Gastrocnemius medialis (tissue), 4 donors: ENCODE measurements around the gene TAS2R13. TPM values are rescaled to one million over a fixed set of nuclear protein-coding genes. Genes with fewer than 3 reads are reported as not detected.

ENCODE experiments used
- ATAC-seq, 2 donors: fragments of 150-250 bp; one replicate each; pipeline ENCODE4 v1.9.1; 2016
- DNase-seq, 2 donors: peaks; one replicate each; pipeline ENCODE4 v3.0.0-alpha.2; 2019
- H3K27ac ChIP-seq, 4 donors: fragments of 200-600 bp; sonication (generic); 1 replicate in 1 of 4; 2 replicates in 3 of 4; pipeline ENCODE4 v1.5.1; 2016 to 2018; ENCODE audit warnings: mild to moderate bottlenecking in 2 of 4, moderate library complexity in 1 of 4
- H3K27me3 ChIP-seq, 3 donors: fragments of 200-600 bp; sonication (generic) in 2 of 3; 1 replicate in 1 of 3; 2 replicates in 2 of 3; pipeline versions ENCODE4 v1.5.1 to v1.6.0; 2016 to 2019; ENCODE audit warnings: mild to moderate bottlenecking in 1 of 3, moderate library complexity in 1 of 3
- H3K36me3 ChIP-seq, 2 donors: fragments of 200-600 bp; sonication (generic) in 1 of 2; one replicate each; pipeline ENCODE4 v1.5.1; 2017 to 2018
- H3K4me1 ChIP-seq, 2 donors: fragments of 200-600 bp; sonication (generic) in 1 of 2; one replicate each; pipeline ENCODE4 v1.5.1; 2016 to 2017; ENCODE audit warnings: mild to moderate bottlenecking in 2 of 2
- H3K4me3 ChIP-seq, 4 donors: fragments of 200-600 bp; sonication (generic) in 3 of 4; 1 replicate in 1 of 4; 2 replicates in 3 of 4; pipeline ENCODE4 v1.5.1; 2016 to 2019; ENCODE audit warnings: mild to moderate bottlenecking in 2 of 4
- H3K9me3 ChIP-seq, 3 donors: fragments of 200-600 bp; sonication (generic) in 2 of 3; 1 replicate in 1 of 3; 2 replicates in 2 of 3; pipeline ENCODE4 v1.5.1; 2016 to 2019
- POLR2A ChIP-seq, 2 donors: fragments of 450-650 bp; IDR thresholded peaks; one replicate each; pipeline ENCODE4 v1.6.1; 2017; ENCODE audit warnings: antibody characterized with exemption in 2 of 2, mild to moderate bottlenecking in 2 of 2, moderate library complexity in 2 of 2
- in situ Hi-C, 4 donors: fragments of 200-750 bp; cut with MboI; loops; one replicate each; pipeline versions ENCODE4 v1.15.0 to v1.8.0; 2017; ENCODE audit warnings: low sequenced_read_pairs in 4 of 4
- intact Hi-C: fragments of 100-400 bp; cut with DNase I; formaldehyde crosslinking; loops from one replicate; pipeline ENCODE4 v1.15.1; 2023; ENCODE audit warnings: low total_unique reads
- total RNA-seq, 4 donors: library from RNA; depleted of rRNA; stranded (reverse); fragments of >200 nt; gene quantifications; one replicate each; pipeline versions ENCODE4 v1.1.0 to v1.2.3, GENCODE V29; 2016
- TF ChIP-seq, protein P1 (sequence below), 5 experiments: fragments of 450-650 bp in 3 of 5; fragments of 200-600 bp in 2 of 5; sonication (generic) in 2 of 5; IDR thresholded peaks in 4 of 5; conservative IDR thresholded peaks in 1 of 5; 1 replicate in 4 of 5; 2 replicates in 1 of 5; pipeline ENCODE4 v1.5.1; 2016 to 2019; ENCODE audit warnings: antibody characterized with exemption in 5 of 5, mild to moderate bottlenecking in 3 of 5, moderate library complexity in 3 of 5

TAS2R13 gene
- total RNA-seq, 4 donors from 2014 or later = 0.26 to 3.8 TPM; not detected in 2

DNA sequence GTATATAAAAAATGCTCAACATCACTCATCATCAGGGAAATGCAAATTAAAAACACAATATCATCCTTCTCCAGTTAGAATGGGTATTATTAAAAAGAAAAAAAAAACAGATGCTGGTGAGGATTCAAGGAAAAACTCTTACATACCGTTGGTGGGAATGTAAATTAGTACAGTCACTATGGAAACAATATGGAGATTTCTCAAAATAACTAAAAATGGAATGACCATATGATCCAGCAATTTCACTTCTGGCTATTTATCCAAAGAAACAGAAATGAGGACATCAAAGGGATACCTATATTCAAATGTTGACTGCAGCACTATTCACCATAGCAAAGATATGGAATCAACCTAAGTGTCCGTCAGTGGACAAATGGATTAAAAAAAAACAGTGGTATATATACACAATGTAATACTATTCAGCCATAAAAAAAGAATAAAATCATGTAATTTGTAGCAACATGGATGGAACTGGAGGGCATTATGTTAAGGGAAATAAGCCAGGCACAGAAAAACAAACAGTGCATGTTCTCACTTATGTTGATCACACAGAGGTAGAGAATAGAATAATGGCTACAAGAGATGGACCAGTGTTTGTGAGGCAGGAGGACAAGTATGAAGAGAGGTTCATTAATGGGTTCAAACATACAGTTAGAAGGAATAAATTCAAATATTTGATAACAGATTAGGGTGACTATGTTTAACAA lies 45.7 kb downstream of the TAS2R13 start:
- DNase-seq = no peak
- no peaks in the 10 kb centered on the region for H3K27me3 ChIP-seq
- in situ Hi-C loops (no loop called here), intact Hi-C loops (no loop called here)
- H3K4me1 ChIP-seq = no peaks in the 10 kb centered on the region
- H3K4me3 ChIP-seq = no peak overlapping the region
- no peak for ATAC-seq
- no peaks in the 10 kb centered on the region for H3K36me3 ChIP-seq
- H3K27ac ChIP-seq = no peak overlapping the region
- TF ChIP-seq, protein P1, sequence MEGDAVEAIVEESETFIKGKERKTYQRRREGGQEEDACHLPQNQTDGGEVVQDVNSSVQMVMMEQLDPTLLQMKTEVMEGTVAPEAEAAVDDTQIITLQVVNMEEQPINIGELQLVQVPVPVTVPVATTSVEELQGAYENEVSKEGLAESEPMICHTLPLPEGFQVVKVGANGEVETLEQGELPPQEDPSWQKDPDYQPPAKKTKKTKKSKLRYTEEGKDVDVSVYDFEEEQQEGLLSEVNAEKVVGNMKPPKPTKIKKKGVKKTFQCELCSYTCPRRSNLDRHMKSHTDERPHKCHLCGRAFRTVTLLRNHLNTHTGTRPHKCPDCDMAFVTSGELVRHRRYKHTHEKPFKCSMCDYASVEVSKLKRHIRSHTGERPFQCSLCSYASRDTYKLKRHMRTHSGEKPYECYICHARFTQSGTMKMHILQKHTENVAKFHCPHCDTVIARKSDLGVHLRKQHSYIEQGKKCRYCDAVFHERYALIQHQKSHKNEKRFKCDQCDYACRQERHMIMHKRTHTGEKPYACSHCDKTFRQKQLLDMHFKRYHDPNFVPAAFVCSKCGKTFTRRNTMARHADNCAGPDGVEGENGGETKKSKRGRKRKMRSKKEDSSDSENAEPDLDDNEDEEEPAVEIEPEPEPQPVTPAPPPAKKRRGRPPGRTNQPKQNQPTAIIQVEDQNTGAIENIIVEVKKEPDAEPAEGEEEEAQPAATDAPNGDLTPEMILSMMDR (IDR thresholded peaks at IDR 0.05 in 4 of 5, conservative IDR thresholded peaks at IDR 0.05 in 1 of 5) = no peak
- no peak for TF ChIP-seq POLR2A (IDR thresholded peaks at IDR 0.05)
- no peaks in the 10 kb centered on the region for H3K9me3 ChIP-seq

DNA sequence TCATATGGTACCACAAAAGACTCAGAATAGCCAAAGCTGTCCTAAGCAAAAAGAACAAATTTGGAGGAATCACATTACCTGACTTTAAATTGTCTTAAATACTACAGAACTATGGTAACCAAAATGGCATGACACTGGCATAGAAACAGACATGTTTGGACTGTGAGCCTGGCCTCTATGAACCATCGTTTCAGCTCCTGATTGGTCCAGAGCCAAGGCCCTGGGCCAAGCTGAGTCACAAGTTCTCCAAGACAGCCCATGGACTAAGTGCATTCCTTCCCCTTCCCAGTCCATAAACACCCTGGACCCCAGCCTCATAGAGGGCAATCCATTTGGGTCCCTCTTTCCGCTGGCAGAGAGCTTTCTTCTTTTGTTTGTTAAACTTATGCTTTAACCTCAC lies 48.0 kb downstream of the TAS2R13 start:
- ATAC-seq (no peak), DNase-seq (no peak)
- no peak overlapping the region for H3K27ac ChIP-seq
- H3K27me3 ChIP-seq = no peaks in the 10 kb centered on the region
- TF ChIP-seq, protein P1 (IDR thresholded peaks at IDR 0.05 in 4 of 5, conservative IDR thresholded peaks at IDR 0.05 in 1 of 5) = no peak
- in situ Hi-C loops = no loop called here
- no peaks in the 10 kb centered on the region for H3K9me3 ChIP-seq
- no peak overlapping the region for H3K4me3 ChIP-seq
- H3K4me1 ChIP-seq = no peaks in the 10 kb centered on the region
- intact Hi-C loops = no loop called here
- H3K36me3 ChIP-seq = no peaks in the 10 kb centered on the region

Other genes with a start within 250 kb of the TAS2R13 start
- gene STYK1, start 235.5 kb downstream of the TAS2R13 start, total RNA-seq = under 1 TPM in 1 of 4 donors, not detected in 3; 0.12 TPM
- 1,000 to 10,000 TPM; 3,451 to 6,393 (median 4,786) TPM for gene YBX3, start 186.2 kb downstream of the TAS2R13 start, total RNA-seq
- not detected for gene TAS2R7, start 106.9 kb downstream of the TAS2R13 start, total RNA-seq
- gene TAS2R8, start 102.3 kb downstream of the TAS2R13 start, total RNA-seq = under 1 TPM in 1 of 4 donors, not detected in 3; 0.36 TPM
- gene TAS2R9, start 99.4 kb downstream of the TAS2R13 start, total RNA-seq = 1 to 10 TPM in 1 of 4 donors, not detected in 3; 1.1 TPM
- under 1 TPM in 1 of 4 donors, not detected in 3; 0.51 TPM for gene TAS2R10, start 83.2 kb downstream of the TAS2R13 start, total RNA-seq
- gene PRR4, start 60.1 kb downstream of the TAS2R13 start, total RNA-seq = 1 to 10 TPM in 2 of 4 donors, not detected in 2; 1.2 to 3.5 TPM
- 10 to 100 TPM in 1 of 4 donors, 1 to 10 TPM in 3; 2.2 to 21.0 (median 2.9) TPM for gene PRH1, start 25.3 kb downstream of the TAS2R13 start, total RNA-seq
- gene PRH2, start 19.7 kb upstream of the TAS2R13 start, total RNA-seq = not detected
- gene TAS2R14, start 29.7 kb upstream of the TAS2R13 start, total RNA-seq = 1 to 10 TPM in 1 of 4 donors, under 1 TPM in 2, not detected in 1; 0.27 to 3.0 (median 0.29) TPM
- 1 to 10 TPM in 1 of 4 donors, not detected in 3; 4.9 TPM for gene TAS2R50, start 77.3 kb upstream of the TAS2R13 start, total RNA-seq
- gene TAS2R20, start 88.7 kb upstream of the TAS2R13 start, total RNA-seq = 1 to 10 TPM in 1 of 4 donors, under 1 TPM in 1, not detected in 2; 0.53 to 3.6 TPM
- gene TAS2R19, start 113.1 kb upstream of the TAS2R13 start, total RNA-seq = 1 to 10 TPM in 1 of 4 donors, not detected in 3; 2.5 TPM
- 1 to 10 TPM in 2 of 4 donors, not detected in 2; 3.5 to 3.6 TPM for gene TAS2R31, start 121.8 kb upstream of the TAS2R13 start, total RNA-seq
- gene TAS2R46, start 152.7 kb upstream of the TAS2R13 start, total RNA-seq = 1 to 10 TPM in 1 of 4 donors, not detected in 3; 1.5 TPM
- gene TAS2R43, start 182.8 kb upstream of the TAS2R13 start, total RNA-seq = 1 to 10 TPM in 1 of 4 donors, not detected in 3; 2.8 TPM
- gene TAS2R30, start 225.1 kb upstream of the TAS2R13 start, total RNA-seq = 1 to 10 TPM in 1 of 4 donors, under 1 TPM in 2, not detected in 1; 0.29 to 2.1 (median 0.34) TPM